PC-9 (cell line): ENCODE data around the gene METTL27.

Source experiments
- CTCF ChIP-seq: fragments of 200-600 bp; sonication (generic); conservative IDR thresholded peaks from 2 replicates; pipeline ENCODE4 v1.6.1; 2017; ENCODE audit warnings: mixed run types, antibody characterized with exemption, mild to moderate bottlenecking, moderate library complexity
- EZH2 ChIP-seq: fragments of 200-600 bp; sonication (generic); IDR thresholded peaks from 2 replicates; pipeline ENCODE4 v1.8.0; 2017; ENCODE audit warnings: antibody characterized with exemption, low read depth

- TF ChIP-seq CTCF: no peak
- no peak for TF ChIP-seq EZH2
These were observed 38.5 kb upstream of the METTL27 start for GRCh38 chr7:73880755-73881328.
